ENCODE data around the gene ADAT3. TPM values are rescaled to one million over a fixed set of nuclear protein-coding genes. Genes with fewer than 3 reads are reported as not detected.

Gene ADAT3
- polyA plus RNA-seq, 10 donors, result 1.0 to 2.5 (median 1.9) TPM

- DNase-seq, result no peak
Observed at GRCh38 chr19:1956122-1956494, 50.9 kb downstream of the ADAT3 start.

- DNase-seq, result no peak
Observed at GRCh38 chr19:1956868-1957492, 51.8 kb downstream of the ADAT3 start.

GRCh38 chr19:1957562-1958248 lies 52.5 kb downstream of the ADAT3 start:
- DNase-seq, result no peak

- DNase-seq, result no peak
Observed at GRCh38 chr19:1959928-1960589, 54.9 kb downstream of the ADAT3 start.

DNA sequence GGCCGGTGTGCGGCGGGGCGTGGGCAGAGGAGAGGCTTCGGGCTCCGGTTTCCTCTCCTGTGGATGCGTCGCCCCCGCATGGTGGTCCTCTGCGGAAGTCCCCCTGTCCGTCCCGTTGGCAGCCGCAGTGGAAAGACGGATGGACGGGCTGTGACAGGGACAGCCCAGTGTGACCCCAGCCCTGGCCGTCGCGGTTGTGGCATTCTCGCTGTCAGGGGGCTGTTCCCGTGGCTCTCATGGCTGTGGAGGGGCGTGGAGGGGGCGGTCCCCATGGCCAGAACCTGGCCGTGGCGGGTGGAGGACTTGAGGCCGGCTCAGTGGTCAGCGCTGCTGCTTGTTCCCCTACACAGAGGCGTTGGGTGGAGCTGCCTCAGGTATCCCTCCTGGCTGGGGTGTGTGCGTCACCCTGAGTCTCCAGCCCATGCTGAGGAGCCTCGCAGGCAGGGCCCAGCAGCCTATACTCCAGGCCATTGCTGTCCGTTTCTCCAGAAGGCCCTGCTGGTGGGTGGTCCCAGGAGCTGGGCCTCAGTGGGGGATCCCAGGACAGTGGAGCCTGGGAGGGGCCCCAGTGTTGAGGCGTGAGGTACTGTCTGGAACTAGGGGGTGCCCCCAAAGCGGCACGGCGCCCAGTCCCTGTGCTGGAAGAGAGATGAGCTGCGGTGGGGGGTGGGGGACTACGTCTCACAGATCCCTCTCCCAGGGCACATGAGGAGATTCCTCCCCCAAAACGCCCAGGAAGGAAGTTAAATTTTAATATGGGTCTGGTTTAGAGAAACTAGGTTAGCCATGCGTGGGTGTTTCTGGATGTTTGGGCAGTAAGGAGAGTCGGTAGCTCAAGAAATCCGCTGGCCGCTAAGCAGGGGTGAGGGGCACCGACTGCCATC lies 56.0 kb downstream of the ADAT3 start:
- no peak for DNase-seq

- no peak for DNase-seq
Observed at GRCh38 chr19:1962674-1963073, 57.5 kb downstream of the ADAT3 start.

Other genes with a start within 250 kb of the ADAT3 start
- gene ONECUT3, start 151.9 kb upstream of the ADAT3 start, polyA plus RNA-seq (ENCODE audit: insufficient read length in 10 of 10), result under 1 TPM in 3 of 10 donors, not detected in 7; 0.03 TPM
- under 1 TPM; 0.51 to 0.80 (median 0.70) TPM for gene ATP8B3, start 93.1 kb upstream of the ADAT3 start, polyA plus RNA-seq (ENCODE audit: insufficient read length in 10 of 10)
- gene REXO1, start 56.9 kb upstream of the ADAT3 start, polyA plus RNA-seq (ENCODE audit: insufficient read length in 10 of 10), result 10 to 100 TPM; 16.1 to 27.6 (median 23.0) TPM
- gene KLF16, start 41.8 kb upstream of the ADAT3 start, polyA plus RNA-seq (ENCODE audit: insufficient read length in 10 of 10), result 10 to 100 TPM in 4 of 10 donors, 1 to 10 TPM in 6; 5.6 to 13.2 (median 8.5) TPM
- 10 to 100 TPM; 37.7 to 69.5 (median 43.3) TPM for gene ABHD17A, start 19.9 kb upstream of the ADAT3 start, polyA plus RNA-seq (ENCODE audit: insufficient read length in 10 of 10)
- gene SCAMP4, start within 50 bp of the ADAT3 start, polyA plus RNA-seq (ENCODE audit: insufficient read length in 10 of 10), result 10 to 100 TPM; 21.0 to 34.3 (median 27.3) TPM
- 10 to 100 TPM; 27.5 to 50.2 (median 36.4) TPM for gene CSNK1G2, start 35.8 kb downstream of the ADAT3 start, polyA plus RNA-seq (ENCODE audit: insufficient read length in 10 of 10)
- gene BTBD2, start 110.3 kb downstream of the ADAT3 start, polyA plus RNA-seq (ENCODE audit: insufficient read length in 10 of 10), result 10 to 100 TPM; 49.9 to 89.7 (median 65.0) TPM
- 10 to 100 TPM; 59.6 to 92.7 (median 76.8) TPM for gene MKNK2, start 145.8 kb downstream of the ADAT3 start, polyA plus RNA-seq (ENCODE audit: insufficient read length in 10 of 10)
- 10 to 100 TPM; 13.5 to 19.9 (median 15.6) TPM for gene MOB3A, start 190.9 kb downstream of the ADAT3 start, polyA plus RNA-seq (ENCODE audit: insufficient read length in 10 of 10)
- 1 to 10 TPM; 1.1 to 3.9 (median 1.7) TPM for gene IZUMO4, start 191.5 kb downstream of the ADAT3 start, polyA plus RNA-seq (ENCODE audit: insufficient read length in 10 of 10)
- gene AP3D1, start 246.2 kb downstream of the ADAT3 start, polyA plus RNA-seq (ENCODE audit: insufficient read length in 10 of 10), result 10 to 100 TPM; 52.0 to 77.1 (median 62.3) TPM